ENCODE measurements around the gene ZBTB22.
A peak's percentile ranks its signal among the peaks of the same experiment; 100 is the strongest.

Gene ZBTB22

DNA sequence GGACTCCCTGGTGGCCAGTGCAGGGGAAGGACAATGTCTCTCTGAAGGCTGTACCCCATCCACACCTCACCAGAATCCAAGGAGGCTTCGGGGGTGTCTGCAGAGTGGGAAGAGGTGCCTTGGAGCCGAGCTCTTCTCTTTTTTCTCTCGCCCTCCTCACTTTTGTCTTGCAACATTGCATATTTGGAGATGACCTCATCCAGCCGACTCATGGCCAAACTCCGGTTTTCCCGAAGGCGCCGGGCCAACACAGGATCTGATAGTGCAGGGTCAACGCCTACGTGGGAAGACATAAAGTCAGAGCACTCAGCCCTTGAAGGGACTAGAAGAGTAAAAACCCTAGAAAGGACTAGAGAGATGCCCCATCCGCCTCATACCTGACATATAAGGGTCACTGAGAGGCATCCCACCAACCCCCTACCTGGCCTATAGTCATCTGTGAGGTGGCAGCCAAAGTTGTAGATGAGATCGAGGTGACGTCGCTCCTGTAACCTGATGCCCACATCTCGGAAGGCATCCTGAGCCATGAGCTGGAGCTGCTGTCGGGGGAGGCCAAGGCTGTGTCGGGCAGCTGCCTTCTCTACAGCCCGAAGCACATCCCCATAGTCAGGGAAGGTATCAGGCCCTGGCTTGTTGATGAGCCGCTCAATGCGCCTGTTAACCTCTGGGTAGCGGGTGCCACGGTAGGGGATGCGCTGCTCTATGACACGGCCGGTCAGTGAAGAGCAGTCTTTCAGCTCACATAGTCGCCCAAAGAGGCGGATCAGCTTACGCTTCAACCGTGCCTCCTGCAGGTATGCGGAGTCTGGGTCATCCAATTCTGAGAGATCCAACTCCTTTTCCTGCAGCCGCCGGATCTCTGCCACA is 3.0 kb upstream of the ZBTB22 start:
- Histone ChIP-seq H3K27me3 (ENCODE audit: control insufficient read depth in 1 of 2, insufficient read depth in 1 of 2, low read length in 2 of 2) (no peaks in the 10 kb centered on the region), H2BK15ac (ENCODE audit: low read depth, poor library complexity, severe bottlenecking) (no peak overlapping the region), H3K36me3 (ENCODE audit: control insufficient read depth in 1 of 2, insufficient read depth in 2 of 2, low read depth in 1 of 2, low read length in 2 of 2) (peaks cover 34 to 38% of the 10 kb centered on the region in 2 experiments), H2AK5ac (ENCODE audit: low read length, severe bottlenecking) (no peak overlapping the region), H4K8ac (ENCODE audit: low read length) (peak overlapping the region; percentile 66), H3K4me3 (ENCODE audit: insufficient read depth in 1 of 2, low read depth in 1 of 2, low read length in 2 of 2) (peak overlapping the region in 1 of 2 experiments; percentile 96), H3K4ac (ENCODE audit: low read depth in 1 of 2, low read length in 2 of 2) (peak overlapping the region in 1 of 2 experiments; percentile 70), H4K91ac (ENCODE audit: low read length) (peak overlapping the region; percentile 64), H2BK5ac (ENCODE audit: low read depth, low read length, poor library complexity, severe bottlenecking) (no peak overlapping the region), H3K9ac (ENCODE audit: low read length) (peak overlapping the region; percentile 96), H3K27ac (ENCODE audit: low read length, poor library complexity, severe bottlenecking) (peak overlapping the region; percentile 15), H3K18ac (ENCODE audit: low read depth in 1 of 2, low read length in 2 of 2) (no peak overlapping the region), H3K79me1 (replicated peaks; ENCODE audit: low read length, poor library complexity, severe bottlenecking) (peaks cover 16% of the 10 kb centered on the region), H2AFZ (ENCODE audit: low read depth, low read length) (no peak overlapping the region), H3K23ac (ENCODE audit: low read length in 2 of 2) (no peak overlapping the region), H3K4me2 (ENCODE audit: low read length, poor library complexity, severe bottlenecking) (peak overlapping the region; percentile 8), H2BK12ac (ENCODE audit: low read length in 2 of 2) (peak overlapping the region in 1 of 2 experiments; percentile 75), H3K9me3 (ENCODE audit: control insufficient read depth, low read length) (no peaks in the 10 kb centered on the region), H3K4me1 (ENCODE audit: control insufficient read depth, insufficient read depth, low read depth, low read length) (peaks cover 41% of the 10 kb centered on the region), H2BK120ac (ENCODE audit: low read depth, low read length) (no peak overlapping the region), H3K14ac (ENCODE audit: low read length in 2 of 2) (no peak overlapping the region)
- 67% methylated on average over 31 of the region's 32 CpGs for WGBS
- peak; percentile 95 for DNase-seq

DNA sequence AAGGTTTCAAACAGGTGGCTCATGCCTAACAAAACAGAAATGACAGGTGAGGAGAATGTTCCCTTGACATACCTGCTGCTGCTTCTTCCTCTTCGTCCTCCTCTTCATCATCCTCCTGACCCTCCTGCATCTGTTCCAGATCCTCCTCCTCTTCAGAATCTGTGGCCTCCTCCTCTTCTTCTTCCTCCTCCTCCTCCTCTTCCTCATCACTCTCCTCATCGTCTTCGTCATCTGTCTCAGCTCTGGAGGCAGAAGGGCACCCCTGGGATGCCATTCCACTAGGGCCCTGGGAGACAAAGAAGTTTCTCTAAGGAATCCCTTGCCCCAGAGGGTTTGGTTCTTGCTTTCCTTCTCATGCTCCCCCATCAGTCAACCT is 2.4 kb upstream of the ZBTB22 start:
- WGBS = 88% methylated on average over 3 of the region's 3 CpGs
- H2AFZ ChIP-seq (ENCODE audit: low read depth, low read length) = no peak overlapping the region
- H3K14ac ChIP-seq (ENCODE audit: low read length in 2 of 2) = no peak overlapping the region
- no peak overlapping the region for H3K23ac ChIP-seq (ENCODE audit: low read length in 2 of 2)
- H3K79me1 ChIP-seq (replicated peaks; ENCODE audit: low read length, poor library complexity, severe bottlenecking) = peaks cover 21% of the 10 kb centered on the region
- no peak overlapping the region for H4K8ac ChIP-seq (ENCODE audit: low read length)
- H2BK15ac ChIP-seq (ENCODE audit: low read depth, poor library complexity, severe bottlenecking) = no peak overlapping the region
- DNase-seq = no peak
- H3K27me3 ChIP-seq (ENCODE audit: control insufficient read depth in 1 of 2, insufficient read depth in 1 of 2, low read length in 2 of 2) = no peaks in the 10 kb centered on the region
- peaks cover 47% of the 10 kb centered on the region for H3K4me1 ChIP-seq (ENCODE audit: control insufficient read depth, insufficient read depth, low read depth, low read length)
- no peak overlapping the region for H2BK120ac ChIP-seq (ENCODE audit: low read depth, low read length)
- peak overlapping the region in 1 of 2 experiments; percentile 96 for H3K4me3 ChIP-seq (ENCODE audit: insufficient read depth in 1 of 2, low read depth in 1 of 2, low read length in 2 of 2)
- H2AK5ac ChIP-seq (ENCODE audit: low read length, severe bottlenecking) = no peak overlapping the region
- peak overlapping the region; percentile 96 for H3K9ac ChIP-seq (ENCODE audit: low read length)
- no peak overlapping the region for H3K27ac ChIP-seq (ENCODE audit: low read length, poor library complexity, severe bottlenecking)
- no peak overlapping the region for H3K4ac ChIP-seq (ENCODE audit: low read depth in 1 of 2, low read length in 2 of 2)
- H3K18ac ChIP-seq (ENCODE audit: low read depth in 1 of 2, low read length in 2 of 2) = no peak overlapping the region
- H3K4me2 ChIP-seq (ENCODE audit: low read length, poor library complexity, severe bottlenecking) = no peak overlapping the region
- peaks cover 34 to 44% of the 10 kb centered on the region in 2 experiments for H3K36me3 ChIP-seq (ENCODE audit: control insufficient read depth in 1 of 2, insufficient read depth in 2 of 2, low read depth in 1 of 2, low read length in 2 of 2)
- H2BK5ac ChIP-seq (ENCODE audit: low read depth, low read length, poor library complexity, severe bottlenecking) = no peak overlapping the region
- no peaks in the 10 kb centered on the region for H3K9me3 ChIP-seq (ENCODE audit: control insufficient read depth, low read length)
- H4K91ac ChIP-seq (ENCODE audit: low read length) = no peak overlapping the region
- no peak overlapping the region for H2BK12ac ChIP-seq (ENCODE audit: low read length in 2 of 2)

DNA sequence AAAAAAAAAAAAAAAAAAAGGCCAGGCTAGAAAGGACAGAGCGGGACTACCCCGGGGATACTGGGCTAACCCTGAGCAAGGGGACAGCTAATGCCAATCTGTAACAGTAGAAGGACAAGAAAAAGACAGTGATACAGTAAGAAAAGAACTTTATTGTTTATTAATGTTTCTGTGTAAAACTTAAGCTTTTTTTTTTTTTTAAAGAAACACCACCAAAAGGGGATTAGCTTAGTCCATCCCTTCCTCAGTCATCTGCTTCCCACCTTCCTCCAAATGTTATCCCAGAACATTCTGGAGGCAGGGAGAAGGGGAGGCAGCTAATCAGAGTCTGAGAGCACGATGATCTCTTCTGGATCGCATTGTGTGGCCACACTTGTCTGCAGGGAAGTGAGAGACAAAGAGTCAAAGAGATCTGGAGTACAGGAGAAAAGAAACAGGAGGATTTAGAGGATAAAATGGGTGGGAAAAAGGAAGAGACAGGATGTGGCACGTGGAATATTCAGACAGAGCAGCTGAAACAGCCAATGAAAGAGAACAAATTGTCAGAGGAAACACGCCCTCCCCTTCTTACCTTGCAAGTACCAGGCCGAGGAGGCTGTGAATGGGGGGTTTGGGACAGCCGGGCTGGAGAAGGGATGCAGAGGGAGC is 1.0 kb upstream of the ZBTB22 start:
- H3K27me3 ChIP-seq (ENCODE audit: control insufficient read depth in 1 of 2, insufficient read depth in 1 of 2, low read length in 2 of 2) = no peaks in the 10 kb centered on the region
- H2BK15ac ChIP-seq (ENCODE audit: low read depth, poor library complexity, severe bottlenecking) = no peak overlapping the region
- no peak overlapping the region for H2AFZ ChIP-seq (ENCODE audit: low read depth, low read length)
- H4K8ac ChIP-seq (ENCODE audit: low read length) = no peak overlapping the region
- no peak overlapping the region for H3K18ac ChIP-seq (ENCODE audit: low read depth in 1 of 2, low read length in 2 of 2)
- H3K23ac ChIP-seq (ENCODE audit: low read length in 2 of 2) = no peak overlapping the region
- no peak overlapping the region for H2AK5ac ChIP-seq (ENCODE audit: low read length, severe bottlenecking)
- no peaks in the 10 kb centered on the region for H3K9me3 ChIP-seq (ENCODE audit: control insufficient read depth, low read length)
- peaks cover 48% of the 10 kb centered on the region for H3K4me1 ChIP-seq (ENCODE audit: control insufficient read depth, insufficient read depth, low read depth, low read length)
- H2BK12ac ChIP-seq (ENCODE audit: low read length in 2 of 2) = no peak overlapping the region
- H2BK120ac ChIP-seq (ENCODE audit: low read depth, low read length) = no peak overlapping the region
- no peak overlapping the region for H2BK5ac ChIP-seq (ENCODE audit: low read depth, low read length, poor library complexity, severe bottlenecking)
- peak overlapping the region; percentile 77 for H3K4me2 ChIP-seq (ENCODE audit: low read length, poor library complexity, severe bottlenecking)
- H3K79me1 ChIP-seq (replicated peaks; ENCODE audit: low read length, poor library complexity, severe bottlenecking) = peaks cover 23% of the 10 kb centered on the region
- H3K4me3 ChIP-seq (ENCODE audit: insufficient read depth in 1 of 2, low read depth in 1 of 2, low read length in 2 of 2) = peak overlapping the region in 1 of 2 experiments; percentile 96
- no peak for DNase-seq
- 77% methylated on average over 7 of the region's 8 CpGs for WGBS
- peak overlapping the region in 1 of 2 experiments; percentile 9 for H3K14ac ChIP-seq (ENCODE audit: low read length in 2 of 2)
- peak overlapping the region; percentile 96 for H3K9ac ChIP-seq (ENCODE audit: low read length)
- H4K91ac ChIP-seq (ENCODE audit: low read length) = no peak overlapping the region
- no peak overlapping the region for H3K4ac ChIP-seq (ENCODE audit: low read depth in 1 of 2, low read length in 2 of 2)
- peaks cover 34 to 44% of the 10 kb centered on the region in 2 experiments for H3K36me3 ChIP-seq (ENCODE audit: control insufficient read depth in 1 of 2, insufficient read depth in 2 of 2, low read depth in 1 of 2, low read length in 2 of 2)
- H3K27ac ChIP-seq (ENCODE audit: low read length, poor library complexity, severe bottlenecking) = peak overlapping the region; percentile 57

DNA sequence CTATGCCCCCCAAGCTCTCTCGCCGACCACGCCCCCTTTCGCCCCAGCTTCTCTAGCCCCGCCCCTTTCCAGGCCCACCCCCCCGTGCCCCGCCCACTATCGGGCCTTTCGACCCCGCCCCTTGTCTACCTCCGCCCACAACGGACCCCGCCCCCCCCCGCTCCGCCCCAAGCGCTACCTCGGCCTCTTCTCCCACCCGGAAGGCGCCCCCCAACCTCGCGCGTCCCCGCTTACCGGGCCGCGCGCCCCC is 200 bp downstream of the ZBTB22 start:
- DNase-seq = no peak
- H3K79me1 ChIP-seq (replicated peaks; ENCODE audit: low read length, poor library complexity, severe bottlenecking) = peaks cover 23% of the 10 kb centered on the region
- H2BK120ac ChIP-seq (ENCODE audit: low read depth, low read length) = no peak overlapping the region
- no peaks in the 10 kb centered on the region for H3K9me3 ChIP-seq (ENCODE audit: control insufficient read depth, low read length)
- no peak overlapping the region for H3K23ac ChIP-seq (ENCODE audit: low read length in 2 of 2)
- peaks cover 50% of the 10 kb centered on the region for H3K4me1 ChIP-seq (ENCODE audit: control insufficient read depth, insufficient read depth, low read depth, low read length)
- H2AK5ac ChIP-seq (ENCODE audit: low read length, severe bottlenecking) = no peak overlapping the region
- H3K18ac ChIP-seq (ENCODE audit: low read depth in 1 of 2, low read length in 2 of 2) = no peak overlapping the region
- H3K4me3 ChIP-seq (ENCODE audit: insufficient read depth in 1 of 2, low read depth in 1 of 2, low read length in 2 of 2) = peak overlapping the region; percentile 54 to 71
- no peak overlapping the region for H3K9ac ChIP-seq (ENCODE audit: low read length)
- no peak overlapping the region for H3K4ac ChIP-seq (ENCODE audit: low read depth in 1 of 2, low read length in 2 of 2)
- no peak overlapping the region for H2BK5ac ChIP-seq (ENCODE audit: low read depth, low read length, poor library complexity, severe bottlenecking)
- WGBS = 2% methylated on average over 12 of the region's 27 CpGs
- peak overlapping the region; percentile 59 for H3K4me2 ChIP-seq (ENCODE audit: low read length, poor library complexity, severe bottlenecking)
- H3K36me3 ChIP-seq (ENCODE audit: control insufficient read depth in 1 of 2, insufficient read depth in 2 of 2, low read depth in 1 of 2, low read length in 2 of 2) = peaks cover 34 to 44% of the 10 kb centered on the region in 2 experiments
- H2AFZ ChIP-seq (ENCODE audit: low read depth, low read length) = no peak overlapping the region
- no peak overlapping the region for H2BK12ac ChIP-seq (ENCODE audit: low read length in 2 of 2)
- no peak overlapping the region for H3K27ac ChIP-seq (ENCODE audit: low read length, poor library complexity, severe bottlenecking)
- no peak overlapping the region for H3K14ac ChIP-seq (ENCODE audit: low read length in 2 of 2)
- H2BK15ac ChIP-seq (ENCODE audit: low read depth, poor library complexity, severe bottlenecking) = no peak overlapping the region
- no peak overlapping the region for H4K91ac ChIP-seq (ENCODE audit: low read length)
- no peaks in the 10 kb centered on the region for H3K27me3 ChIP-seq (ENCODE audit: control insufficient read depth in 1 of 2, insufficient read depth in 1 of 2, low read length in 2 of 2)
- no peak overlapping the region for H4K8ac ChIP-seq (ENCODE audit: low read length)

All from mesenchymal stem cell (in vitro differentiated cells and primary cell).